HEK293T (cell line): Measurements from ENCODE around the gene OR5H1.

Experiments used
- ARNT ChIP-seq: fragments of 450-650 bp; IDR thresholded peaks from 2 replicates; pipeline ENCODE4 v1.6.1; 2017; ENCODE audit warnings: mild to moderate bottlenecking
- ELF4 ChIP-seq: fragments of 450-650 bp; IDR thresholded peaks from 2 replicates; pipeline ENCODE4 v1.6.1; 2017; ENCODE audit warnings: antibody characterized with exemption
- FOXA1 ChIP-seq: fragments of 450-650 bp; IDR thresholded peaks from 2 replicates; pipeline ENCODE4 v1.6.1; 2016; ENCODE audit warnings: mild to moderate bottlenecking
- FOXK2 ChIP-seq: fragments of 450-650 bp; IDR thresholded peaks from 2 replicates; pipeline ENCODE4 v1.6.1; 2016; ENCODE audit warnings: mild to moderate bottlenecking
- FOXM1 ChIP-seq: fragments of 450-650 bp; IDR thresholded peaks from 2 replicates; pipeline ENCODE4 v1.6.1; 2017; ENCODE audit warnings: mild to moderate bottlenecking, borderline replicate concordance
- L3MBTL2 ChIP-seq: fragments of 450-650 bp; conservative IDR thresholded peaks from 2 replicates; pipeline ENCODE4 v1.6.1; 2016; ENCODE audit warnings: mild to moderate bottlenecking
- NFRKB ChIP-seq: fragments of 450-650 bp; IDR thresholded peaks from 2 replicates; pipeline ENCODE4 v1.6.1; 2016; ENCODE audit warnings: mild to moderate bottlenecking, moderate library complexity
- SP1 ChIP-seq: fragments of 450-650 bp; IDR thresholded peaks from 2 replicates; pipeline ENCODE4 v1.6.1; 2017
- SUZ12 ChIP-seq: fragments of 450-650 bp; IDR thresholded peaks from 2 replicates; pipeline ENCODE4 v1.6.1; 2016; ENCODE audit warnings: mild to moderate bottlenecking

DNA sequence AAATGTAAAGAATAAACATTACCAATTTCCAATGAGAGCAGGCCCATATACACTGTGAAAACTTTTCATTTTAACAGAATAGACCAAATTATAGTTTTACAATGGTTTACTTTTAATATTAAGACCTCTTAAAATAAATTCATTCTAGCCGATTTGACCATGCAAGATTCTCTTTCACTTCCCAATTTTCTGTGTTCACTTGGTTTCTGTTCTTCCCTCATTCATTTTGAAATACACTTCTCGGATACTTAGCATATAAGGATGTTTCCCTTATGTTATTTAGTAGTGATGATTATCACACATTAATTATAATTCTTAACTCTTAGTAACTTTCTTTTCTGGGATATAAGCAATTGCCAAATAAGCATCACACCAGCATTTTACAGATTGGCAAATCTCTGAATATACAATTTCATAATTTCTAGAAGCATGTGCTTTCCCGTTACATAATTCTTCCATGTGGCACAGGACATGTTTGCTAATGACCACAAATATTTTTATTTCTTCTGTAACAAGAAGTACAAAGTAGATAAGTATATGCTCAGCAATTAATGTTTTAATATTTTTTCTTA is 49.9 kb downstream of the OR5H1 start:
- no peak for TF ChIP-seq ARNT
- no peak for TF ChIP-seq FOXM1
- no peak for TF ChIP-seq FOXK2
- TF ChIP-seq SUZ12, result no peak
- no peak for TF ChIP-seq ELF4
- TF ChIP-seq NFRKB, result no peak
- TF ChIP-seq L3MBTL2, result no peak
- TF ChIP-seq FOXA1, result no peak
- no peak for TF ChIP-seq SP1
